HEK293 (cell line): Measurements from ENCODE around the gene C1QL4.

Experiments
- CTCF ChIA-PET: fragments of 350-600 bp; formaldehyde crosslinking; extraction: SDS; loops from one replicate; lab custom pipeline; 2021; ENCODE audit warnings: antibody characterized with exemption; lab: Yijun Ruan, JAX
- POLR2A ChIA-PET: fragments of 300-600 bp; formaldehyde crosslinking; extraction: SDS; loops from one replicate; lab custom pipeline; 2020; ENCODE audit warnings: antibody characterized with exemption, inconsistent platforms; lab: Yijun Ruan, JAX
- H3K27ac ChIP-seq: fragments of 200-500 bp; sonication (Bioruptor generic); 2 replicates; pipeline ENCODE4 v1.5.1; 2014; ENCODE audit warnings: low read depth, low read length, control low read depth, inconsistent platforms; ENCODE audit errors: extremely low read depth
- H3K36me3 ChIP-seq, 2 experiments: fragments of 200-500 bp in 1 of 2; sonication (Bioruptor generic) in 1 of 2; 1 replicate in 1 of 2; 2 replicates in 1 of 2; pipeline ENCODE4 v1.5.1; 2014 to 2017; ENCODE audit warnings: inconsistent platforms in 2 of 2, low read length in 2 of 2; ENCODE audit not compliant: control insufficient read depth in 2 of 2, insufficient read depth in 1 of 2
- H3K4me1 ChIP-seq: fragments of 200-500 bp; sonication (Bioruptor generic); 2 replicates; pipeline ENCODE4 v1.5.1; 2014; ENCODE audit warnings: mild to moderate bottlenecking, low read length, inconsistent platforms; ENCODE audit not compliant: control insufficient read depth, insufficient read depth
- H3K4me3 ChIP-seq: 2 replicates; pipeline ENCODE4 v1.5.1; 2011; ENCODE audit warnings: low read depth, mild to moderate bottlenecking, control low read depth, low read length, moderate library complexity
- H3K9me3 ChIP-seq: fragments of 200-500 bp; sonication (Bioruptor generic); 2 replicates; pipeline ENCODE4 v1.5.1; 2014; ENCODE audit warnings: low read depth, low read length, inconsistent platforms; ENCODE audit not compliant: control insufficient read depth, insufficient read depth
- CTCF ChIP-seq: fragments of 450-650 bp; formaldehyde crosslinking; IDR thresholded peaks from 2 replicates; pipeline ENCODE4 v1.5.1; 2016; ENCODE audit warnings: missing biosample characterization, missing genetic modification characterization
- EGR2 ChIP-seq: fragments of 450-650 bp; formaldehyde crosslinking; IDR thresholded peaks from 2 replicates; pipeline ENCODE4 v1.5.1; 2016; ENCODE audit warnings: low read depth, missing biosample characterization, missing genetic modification characterization
- GLIS1 ChIP-seq: fragments of 450-650 bp; formaldehyde crosslinking; IDR thresholded peaks from 2 replicates; pipeline ENCODE4 v1.5.1; 2016; ENCODE audit warnings: missing biosample characterization, missing genetic modification characterization
- GLIS2 ChIP-seq: fragments of 450-650 bp; formaldehyde crosslinking; IDR thresholded peaks from 2 replicates; pipeline ENCODE4 v1.5.1; 2016; ENCODE audit warnings: missing biosample characterization, missing genetic modification characterization
- IKZF3 ChIP-seq: fragments of 450-650 bp; IDR thresholded peaks from 2 replicates; pipeline ENCODE4 v1.5.0; 2018; ENCODE audit warnings: missing biosample characterization, mild to moderate bottlenecking, missing genetic modification characterization, moderate library complexity
- KLF1 ChIP-seq: fragments of 450-650 bp; formaldehyde crosslinking; IDR thresholded peaks from 2 replicates; pipeline ENCODE4 v1.5.1; 2016; ENCODE audit warnings: missing biosample characterization, missing genetic modification characterization
- KLF9 ChIP-seq: fragments of 450-650 bp; formaldehyde crosslinking; IDR thresholded peaks from 2 replicates; pipeline ENCODE4 v1.5.1; 2016; ENCODE audit warnings: missing biosample characterization, missing genetic modification characterization, low read depth
- OSR2 ChIP-seq: fragments of 450-650 bp; formaldehyde crosslinking; IDR thresholded peaks from 2 replicates; pipeline ENCODE4 v1.5.1; 2016; ENCODE audit warnings: missing biosample characterization, missing genetic modification characterization
- PATZ1 ChIP-seq: fragments of 450-650 bp; formaldehyde crosslinking; IDR thresholded peaks from 2 replicates; pipeline ENCODE4 v1.5.1; 2016; ENCODE audit warnings: missing biosample characterization, missing genetic modification characterization
- PRDM10 ChIP-seq: fragments of 450-650 bp; formaldehyde crosslinking; IDR thresholded peaks from 2 replicates; pipeline ENCODE4 v1.5.1; 2016; ENCODE audit warnings: missing biosample characterization, missing genetic modification characterization
- SP7 ChIP-seq: fragments of 450-650 bp; formaldehyde crosslinking; IDR thresholded peaks from 2 replicates; pipeline ENCODE4 v1.5.1; 2016; ENCODE audit warnings: missing biosample characterization, missing genetic modification characterization
- ZBTB6 ChIP-seq: fragments of 450-650 bp; formaldehyde crosslinking; IDR thresholded peaks from 2 replicates; pipeline ENCODE4 v1.5.1; 2017; ENCODE audit warnings: missing biosample characterization, missing genetic modification characterization
- ZBTB8A ChIP-seq: fragments of 450-650 bp; formaldehyde crosslinking; IDR thresholded peaks from 2 replicates; pipeline ENCODE4 v1.5.1; 2016; ENCODE audit warnings: missing biosample characterization, missing genetic modification characterization
- ZFHX2 ChIP-seq: fragments of 450-650 bp; formaldehyde crosslinking; conservative IDR thresholded peaks from 2 replicates; pipeline ENCODE4 v1.5.1; 2016; ENCODE audit warnings: missing biosample characterization, missing genetic modification characterization
- ZIC2 ChIP-seq: fragments of 450-650 bp; formaldehyde crosslinking; IDR thresholded peaks from 2 replicates; pipeline ENCODE4 v1.5.1; 2016; ENCODE audit warnings: missing biosample characterization, missing genetic modification characterization
- ZNF157 ChIP-seq: fragments of 450-650 bp; formaldehyde crosslinking; IDR thresholded peaks from 2 replicates; pipeline ENCODE4 v1.5.1; 2016; ENCODE audit warnings: missing biosample characterization, missing genetic modification characterization
- ZNF2 ChIP-seq: fragments of 450-650 bp; formaldehyde crosslinking; IDR thresholded peaks from 2 replicates; pipeline ENCODE4 v1.5.1; 2016; ENCODE audit warnings: missing biosample characterization, missing genetic modification characterization
- ZNF391 ChIP-seq: fragments of 450-650 bp; formaldehyde crosslinking; IDR thresholded peaks from 2 replicates; pipeline ENCODE4 v1.5.1; 2016; ENCODE audit warnings: low read depth, missing biosample characterization, missing genetic modification characterization, borderline replicate concordance
- ZNF518A ChIP-seq: fragments of 450-650 bp; formaldehyde crosslinking; conservative IDR thresholded peaks from 2 replicates; pipeline ENCODE4 v1.5.1; 2016; ENCODE audit warnings: low read depth, missing biosample characterization, missing genetic modification characterization
- ZNF561 ChIP-seq: fragments of 450-650 bp; IDR thresholded peaks from 2 replicates; pipeline ENCODE4 v1.5.1; 2018; ENCODE audit warnings: missing biosample characterization, missing genetic modification characterization, borderline replicate concordance
- ZNF600 ChIP-seq: fragments of 450-650 bp; formaldehyde crosslinking; IDR thresholded peaks from 2 replicates; pipeline ENCODE4 v1.5.1; 2016; ENCODE audit warnings: missing biosample characterization, missing genetic modification characterization
- ZNF654 ChIP-seq: fragments of 450-650 bp; formaldehyde crosslinking; IDR thresholded peaks from 2 replicates; pipeline ENCODE4 v1.5.1; 2016; ENCODE audit warnings: low read depth, missing biosample characterization, missing genetic modification characterization
- ZNF660 ChIP-seq: fragments of 450-650 bp; IDR thresholded peaks from 2 replicates; pipeline ENCODE4 v1.5.1; 2018; ENCODE audit warnings: missing biosample characterization, mild to moderate bottlenecking, missing genetic modification characterization

The C1QL4 gene

GRCh38 chr12:49331380-49332222, 5.4 kb downstream of the C1QL4 start:
- Histone ChIP-seq H3K4me3 (no peak overlapping the region), H3K36me3 (peaks cover 21 to 56% of the 10 kb centered on the region in 2 experiments), H3K9me3 (no peaks in the 10 kb centered on the region)
- POLR2A ChIA-PET, result interaction anchor here (0.6 to 8.2 kb wide), 11 partner anchors 9 to 42 kb away, joined by 3 to 82 read pairs (median 6); partner anchors contain the start of genes SPATS2 and TROAP
- CTCF ChIA-PET, result interaction anchor here (0.5 to 11.4 kb wide), 37 partner anchors 9 to 497 kb away, joined by 3 to 185 read pairs (median 4); partner anchors contain the start of genes DNAJC22, PRPH, SPATS2 and TROAP
- peak; percentile 53; the same call in 1 of the 2 replicates for TF ChIP-seq ZNF660
- TF ChIP-seq ZIC2 (tag by site-specific recombination), result peak; percentile 97
- TF ChIP-seq PATZ1 (tag by site-specific recombination), result peak; percentile 66
- peak; percentile 88 for TF ChIP-seq CTCF (tag by site-specific recombination)
- TF ChIP-seq OSR2, result peak; percentile 41; the same call in 1 of the 2 replicates
- peak; percentile 92 for TF ChIP-seq GLIS1 (tag by site-specific recombination)
- TF ChIP-seq KLF9 (tag by site-specific recombination), result peak; percentile 79
- TF ChIP-seq EGR2 (tag by site-specific recombination), result peak; percentile 55; the same call in 1 of the 2 replicates
- no peak for TF ChIP-seq ZBTB6 (tag by site-specific recombination)
- TF ChIP-seq ZNF561, result peak; percentile 67; the same call in 1 of the 2 replicates
- peak; percentile 45; the same call in 1 of the 2 replicates for TF ChIP-seq ZNF600 (tag by site-specific recombination)
- TF ChIP-seq ZNF2 (tag by site-specific recombination), result no peak
- TF ChIP-seq ZFHX2 (tag by site-specific recombination), result peak; percentile 70
- no peak for TF ChIP-seq ZNF391 (tag by site-specific recombination)
- TF ChIP-seq ZNF518A, result no peak
- TF ChIP-seq GLIS2 (tag by site-specific recombination), result peak; percentile 62
- TF ChIP-seq PRDM10 (tag by site-specific recombination), result peak; percentile 37; the same call in 1 of the 2 replicates
- peak; percentile 36 for TF ChIP-seq KLF1 (tag by site-specific recombination)
- TF ChIP-seq ZBTB8A (tag by site-specific recombination), result peak; percentile 61
- TF ChIP-seq IKZF3 (tag by site-specific recombination), result peak; percentile 76
- TF ChIP-seq SP7 (tag by site-specific recombination), result peak; percentile 44; the same call in 1 of the 2 replicates
- no peak for TF ChIP-seq ZNF157
- peak; percentile 93 for TF ChIP-seq ZNF654 (tag by site-specific recombination)
- TF ChIP-seq, all 188 proteins: peak for 18
- Histone ChIP-seq H3K4me1 (peaks cover 5% of the 10 kb centered on the region; the same call in 1 of the 2 replicates), H3K27ac (no peak overlapping the region)
